ENCODE data around the gene UGCG.
"Not testable (repeated sequence)": the region's sequence is repeated elsewhere in the genome, so short reads cannot be mapped to it uniquely, and the experiment has no call there.

GRCh38 chr9:111875691-111876090, 20.9 kb upstream of the UGCG start:
- not testable (repeated sequence) for TF ChIP-seq EZH2, CTCF, EZH2phosphoT487 (IDR thresholded peaks at IDR 0.05)

All from neural progenitor cell (in vitro differentiated cells).